ENCODE measurements around the gene CT45A6.
"Not testable (repeated sequence)": the region's sequence is repeated elsewhere in the genome, so short reads cannot be mapped to it uniquely, and the experiment has no call there.

Gene CT45A6, protein sequence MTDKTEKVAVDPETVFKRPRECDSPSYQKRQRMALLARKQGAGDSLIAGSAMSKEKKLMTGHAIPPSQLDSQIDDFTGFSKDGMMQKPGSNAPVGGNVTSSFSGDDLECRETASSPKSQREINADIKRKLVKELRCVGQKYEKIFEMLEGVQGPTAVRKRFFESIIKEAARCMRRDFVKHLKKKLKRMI

DNA sequence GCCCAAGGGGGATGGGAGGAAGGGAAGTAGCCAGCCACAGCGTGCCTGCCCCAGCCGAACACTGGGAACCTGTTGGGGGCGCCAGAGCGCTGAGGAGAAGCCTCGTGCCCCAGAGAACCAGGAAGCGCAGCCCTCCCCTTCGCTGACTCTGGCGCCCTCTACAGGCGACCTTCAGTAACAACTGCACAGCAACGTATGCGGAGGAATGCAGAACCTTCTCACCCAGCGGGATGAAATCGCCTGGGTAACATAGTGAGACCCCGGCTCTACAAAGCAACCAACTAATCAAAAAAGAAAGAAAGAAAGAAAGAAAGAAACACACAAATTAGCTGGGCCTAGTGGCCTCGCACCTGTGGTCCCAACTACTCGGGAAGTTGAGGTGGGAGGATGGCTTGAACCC, at the start of gene CT45A6:
CT45A6 (minus strand) TSS at position 101 of the 400 bp plus-strand sequence. CDS start 3,794 bp downstream, outside the sequence.
- H3K9me3 ChIP-seq (ENCODE audit: control insufficient read depth, low read length); H3K27me3 ChIP-seq (replicated peaks; ENCODE audit: control insufficient read depth, insufficient read depth, low read length); H3K4me1 ChIP-seq (ENCODE audit: control insufficient read depth, insufficient read depth, low read length); DNase-seq (ENCODE audit: low read depth); H3K9ac ChIP-seq (ENCODE audit: low read length); H3K4me3 ChIP-seq (ENCODE audit: low read length); H3K36me3 ChIP-seq (ENCODE audit: control insufficient read depth, insufficient read depth, low read length, severe bottlenecking): not testable (repeated sequence)

DNA sequence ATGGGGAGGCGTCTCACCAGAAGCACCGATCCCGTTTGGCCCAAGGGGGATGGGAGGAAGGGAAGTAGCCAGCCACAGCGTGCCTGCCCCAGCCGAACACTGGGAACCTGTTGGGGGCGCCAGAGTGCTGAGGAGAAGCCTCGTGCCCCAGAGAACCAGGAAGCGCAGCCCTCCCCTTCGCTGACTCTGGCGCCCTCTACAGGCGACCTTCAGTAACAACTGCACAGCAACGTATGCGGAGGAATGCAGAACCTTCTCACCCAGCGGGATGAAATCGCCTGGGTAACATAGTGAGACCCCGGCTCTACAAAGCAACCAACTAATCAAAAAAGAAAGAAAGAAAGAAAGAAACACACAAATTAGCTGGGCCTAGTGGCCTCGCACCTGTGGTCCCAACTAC, 34.6 kb upstream of the CT45A6 start, which contains the start of gene CT45A7:
CT45A7 (minus strand) TSS at position 101 of the 400 bp plus-strand sequence. CDS start 3,747 bp downstream, outside the sequence.
- H3K9ac ChIP-seq (ENCODE audit: low read length); H3K9me3 ChIP-seq (ENCODE audit: control insufficient read depth, low read length); H3K36me3 ChIP-seq (ENCODE audit: control insufficient read depth, insufficient read depth, low read length, severe bottlenecking); DNase-seq (ENCODE audit: low read depth); H3K4me1 ChIP-seq (ENCODE audit: control insufficient read depth, insufficient read depth, low read length); H3K27me3 ChIP-seq (replicated peaks; ENCODE audit: control insufficient read depth, insufficient read depth, low read length); H3K4me3 ChIP-seq (ENCODE audit: low read length): not testable (repeated sequence)

DNA sequence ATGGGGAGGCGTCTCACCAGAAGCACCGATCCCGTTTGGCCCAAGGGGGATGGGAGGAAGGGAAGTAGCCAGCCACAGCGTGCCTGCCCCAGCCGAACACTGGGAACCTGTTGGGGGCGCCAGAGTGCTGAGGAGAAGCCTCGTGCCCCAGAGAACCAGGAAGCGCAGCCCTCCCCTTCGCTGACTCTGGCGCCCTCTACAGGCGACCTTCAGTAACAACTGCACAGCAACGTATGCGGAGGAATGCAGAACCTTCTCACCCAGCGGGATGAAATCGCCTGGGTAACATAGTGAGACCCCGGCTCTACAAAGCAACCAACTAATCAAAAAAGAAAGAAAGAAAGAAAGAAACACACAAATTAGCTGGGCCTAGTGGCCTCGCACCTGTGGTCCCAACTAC, 17.3 kb upstream of the CT45A6 start, which contains the start of gene CT45A2:
CT45A2 (minus strand) TSS at position 101 of the 400 bp plus-strand sequence. CDS start 3,747 bp downstream, outside the sequence.
- H3K36me3 ChIP-seq (ENCODE audit: control insufficient read depth, insufficient read depth, low read length, severe bottlenecking); H3K4me1 ChIP-seq (ENCODE audit: control insufficient read depth, insufficient read depth, low read length); H3K4me3 ChIP-seq (ENCODE audit: low read length); H3K27me3 ChIP-seq (replicated peaks; ENCODE audit: control insufficient read depth, insufficient read depth, low read length); DNase-seq (ENCODE audit: low read depth); H3K9ac ChIP-seq (ENCODE audit: low read length); H3K9me3 ChIP-seq (ENCODE audit: control insufficient read depth, low read length): not testable (repeated sequence)

DNA sequence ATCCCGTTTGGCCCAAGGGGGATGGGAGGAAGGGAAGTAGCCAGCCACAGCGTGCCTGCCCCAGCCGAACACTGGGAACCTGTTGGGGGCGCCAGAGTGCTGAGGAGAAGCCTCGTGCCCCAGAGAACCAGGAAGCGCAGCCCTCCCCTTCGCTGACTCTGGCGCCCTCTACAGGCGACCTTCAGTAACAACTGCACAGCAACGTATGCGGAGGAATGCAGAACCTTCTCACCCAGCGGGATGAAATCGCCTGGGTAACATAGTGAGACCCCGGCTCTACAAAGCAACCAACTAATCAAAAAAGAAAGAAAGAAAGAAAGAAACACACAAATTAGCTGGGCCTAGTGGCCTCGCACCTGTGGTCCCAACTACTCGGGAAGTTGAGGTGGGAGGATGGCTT, 17.2 kb downstream of the CT45A6 start, which contains the start of gene CT45A5:
CT45A5 (minus strand) TSS at position 101 of the 400 bp plus-strand sequence. CDS start 3,774 bp downstream, outside the sequence.
- not testable (repeated sequence) for H3K27me3 ChIP-seq (replicated peaks; ENCODE audit: control insufficient read depth, insufficient read depth, low read length); H3K36me3 ChIP-seq (ENCODE audit: control insufficient read depth, insufficient read depth, low read length, severe bottlenecking); DNase-seq (ENCODE audit: low read depth); H3K9me3 ChIP-seq (ENCODE audit: control insufficient read depth, low read length); H3K4me1 ChIP-seq (ENCODE audit: control insufficient read depth, insufficient read depth, low read length); H3K4me3 ChIP-seq (ENCODE audit: low read length); H3K9ac ChIP-seq (ENCODE audit: low read length)

DNA sequence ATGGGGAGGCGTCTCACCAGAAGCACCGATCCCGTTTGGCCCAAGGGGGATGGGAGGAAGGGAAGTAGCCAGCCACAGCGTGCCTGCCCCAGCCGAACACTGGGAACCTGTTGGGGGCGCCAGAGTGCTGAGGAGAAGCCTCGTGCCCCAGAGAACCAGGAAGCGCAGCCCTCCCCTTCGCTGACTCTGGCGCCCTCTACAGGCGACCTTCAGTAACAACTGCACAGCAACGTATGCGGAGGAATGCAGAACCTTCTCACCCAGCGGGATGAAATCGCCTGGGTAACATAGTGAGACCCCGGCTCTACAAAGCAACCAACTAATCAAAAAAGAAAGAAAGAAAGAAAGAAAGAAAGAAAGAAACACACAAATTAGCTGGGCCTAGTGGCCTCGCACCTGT, 34.5 kb downstream of the CT45A6 start, which contains the start of gene CT45A3:
CT45A3 (minus strand) TSS at position 101 of the 400 bp plus-strand sequence. CDS start 3,747 bp downstream, outside the sequence.
- H3K4me1 ChIP-seq (ENCODE audit: control insufficient read depth, insufficient read depth, low read length); DNase-seq (ENCODE audit: low read depth); H3K27me3 ChIP-seq (replicated peaks; ENCODE audit: control insufficient read depth, insufficient read depth, low read length); H3K36me3 ChIP-seq (ENCODE audit: control insufficient read depth, insufficient read depth, low read length, severe bottlenecking); H3K4me3 ChIP-seq (ENCODE audit: low read length); H3K9ac ChIP-seq (ENCODE audit: low read length); H3K9me3 ChIP-seq (ENCODE audit: control insufficient read depth, low read length): not testable (repeated sequence)

DNA sequence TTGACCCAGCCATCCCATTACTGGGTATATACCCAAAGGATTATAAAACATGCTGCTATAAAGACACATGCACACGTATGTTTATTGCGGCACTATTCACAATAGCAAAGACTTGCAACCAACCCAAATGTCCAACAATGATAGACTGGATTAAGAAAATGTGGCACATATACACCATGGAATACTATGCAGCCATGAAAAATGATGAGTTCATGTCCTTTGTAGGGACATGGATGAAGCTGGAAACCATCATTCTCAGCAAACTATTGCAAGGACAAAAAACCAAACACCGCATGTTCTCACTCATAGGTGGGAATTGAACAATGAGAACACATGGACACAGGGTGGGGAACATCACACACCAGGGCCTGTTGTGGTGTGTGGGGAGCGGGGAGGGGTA, 57.8 kb downstream of the CT45A6 start:
- not testable (repeated sequence) for H3K4me1 ChIP-seq (ENCODE audit: control insufficient read depth, insufficient read depth, low read length); H3K9me3 ChIP-seq (ENCODE audit: control insufficient read depth, low read length); DNase-seq (ENCODE audit: low read depth); H3K27me3 ChIP-seq (replicated peaks; ENCODE audit: control insufficient read depth, insufficient read depth, low read length); H3K9ac ChIP-seq (ENCODE audit: low read length); H3K36me3 ChIP-seq (ENCODE audit: control insufficient read depth, insufficient read depth, low read length, severe bottlenecking); H3K4me3 ChIP-seq (ENCODE audit: low read length)

Measured in adipocyte (in vitro differentiated cells).